Activated CD4-positive, alpha-beta T cell treated with anti-CD3 and anti-CD28 coated beads, Interleukin-10, Interleukin-2, amounts not matched to agents 100 ng/mL and 50 ng/mL, durations not matched to agents 16 hours and 8 hours (primary cell): ENCODE data around the gene OGFOD3.
"Not testable (repeated sequence)": the region's sequence is repeated elsewhere in the genome, so short reads cannot be mapped to it uniquely, and the experiment has no call there.

ENCODE experiments used
- DNase-seq: peaks from one replicate; pipeline ENCODE4 v3.0.0-alpha.2; 2020

OGFOD3 gene

DNA sequence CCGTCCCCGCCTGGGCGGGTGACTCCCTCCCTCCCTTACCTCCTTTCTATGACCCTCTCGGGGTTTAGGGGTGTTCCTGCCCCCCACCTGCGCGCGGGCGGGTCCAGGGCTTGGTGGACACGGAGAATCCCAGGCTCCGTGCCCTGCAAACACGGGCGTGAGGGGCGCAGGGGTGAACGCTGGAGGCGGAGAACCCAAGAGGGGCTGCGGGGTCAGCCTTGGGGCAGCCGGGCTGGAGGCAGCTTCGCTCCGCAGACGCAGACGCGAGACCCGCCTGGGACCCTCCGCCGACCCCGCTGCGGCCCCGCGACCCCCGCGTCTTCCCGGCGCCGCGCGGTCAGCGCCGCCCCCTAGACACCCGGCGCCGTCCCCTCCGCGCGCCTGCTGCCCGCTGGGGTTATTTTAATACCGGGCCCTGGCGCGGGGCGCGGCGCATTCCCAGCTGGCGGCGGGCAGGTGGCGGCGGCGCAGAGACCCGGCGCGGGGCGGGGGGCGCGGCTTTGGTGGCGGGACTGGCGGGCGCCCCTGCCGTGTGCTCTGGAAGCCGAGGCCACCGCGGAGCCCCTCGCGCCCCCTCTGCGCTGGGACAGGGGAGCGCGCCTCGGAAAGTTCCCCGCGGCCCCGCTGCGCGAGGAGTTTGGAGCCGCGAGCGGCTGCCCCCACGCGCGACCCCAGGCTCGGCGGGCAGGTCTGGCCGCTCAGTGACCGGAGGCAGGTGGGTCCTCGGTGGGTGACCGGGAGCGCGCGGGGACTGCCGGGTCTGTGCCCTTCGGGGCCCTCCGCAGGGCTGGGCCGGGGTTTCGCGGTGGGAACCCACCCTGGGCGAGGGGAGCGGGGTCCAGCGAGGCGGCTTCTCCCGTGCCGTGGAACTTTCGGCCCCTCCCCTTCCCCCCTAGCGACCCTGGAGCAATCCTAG lies 46.8 kb downstream of the OGFOD3 start, which contains the start of gene UTS2R:
Gene UTS2R, plus strand, starts transcription at position 433 of the 916 bp plus-strand sequence. CDS start 2,560 bp downstream, outside the sequence.
- DNase-seq = no peak

DNA sequence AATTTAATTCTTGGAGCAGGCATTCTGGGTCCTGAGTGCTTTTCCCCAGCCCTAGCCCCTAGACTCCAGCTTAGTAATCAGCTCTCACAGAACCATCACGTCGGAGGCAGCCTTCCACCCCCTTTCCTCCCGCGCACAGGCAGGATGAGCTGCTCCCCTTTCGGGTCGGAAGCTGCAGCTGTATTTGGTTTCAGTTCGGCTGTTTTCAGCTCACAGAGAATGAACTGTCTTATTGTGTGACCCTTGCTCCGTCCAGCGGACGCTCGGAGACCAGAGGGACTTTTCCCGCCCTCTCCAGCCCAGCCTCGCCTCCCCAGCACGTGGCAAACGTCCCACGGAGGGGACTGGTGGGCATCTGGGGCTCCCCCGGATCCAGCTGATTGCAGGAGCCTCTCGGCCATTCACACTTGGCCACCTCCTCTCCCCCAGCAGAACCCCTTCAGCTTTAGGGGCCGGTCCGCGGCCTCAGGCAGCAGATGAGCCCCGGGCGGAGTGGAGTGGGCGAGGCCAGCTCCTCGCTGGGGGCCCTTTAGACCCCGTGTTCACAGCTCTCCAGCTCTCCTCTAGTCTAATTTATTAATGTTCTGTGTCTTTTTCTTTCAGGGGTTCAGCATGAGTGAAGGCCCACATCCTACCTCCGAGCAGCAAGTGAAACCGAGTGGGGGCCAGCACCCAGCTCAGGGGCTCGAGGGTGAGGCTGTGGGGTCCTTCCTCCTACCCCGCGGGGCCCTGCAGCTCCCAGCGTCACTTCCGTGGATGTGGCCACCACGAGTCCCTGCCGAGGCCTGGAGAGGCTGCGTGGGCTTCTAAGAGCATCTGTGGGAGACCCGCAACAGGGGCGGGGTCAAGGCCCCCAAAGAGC lies 47.7 kb downstream of the OGFOD3 start:
- DNase-seq = peak; percentile 36

DNA sequence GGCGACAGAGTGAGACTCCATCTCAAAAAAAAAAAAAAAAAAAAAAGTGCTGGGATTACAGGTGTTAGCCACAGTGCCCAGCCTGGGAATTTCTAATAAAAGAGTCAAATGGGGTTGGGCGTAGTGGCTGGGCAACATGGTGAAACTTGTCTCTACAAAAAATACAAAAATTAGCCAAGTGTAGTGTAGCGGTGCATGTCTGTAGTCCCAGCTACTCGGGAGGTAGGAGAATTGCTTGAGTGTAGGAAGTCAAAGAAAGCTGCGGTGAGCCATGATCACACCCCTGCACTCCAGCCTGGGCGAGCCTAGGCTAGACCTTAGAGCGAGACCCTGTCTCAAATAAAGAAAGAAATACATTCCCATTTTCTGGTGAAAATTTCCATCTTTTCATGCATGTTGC lies 49.2 kb downstream of the OGFOD3 start:
- DNase-seq = no peak

DNA sequence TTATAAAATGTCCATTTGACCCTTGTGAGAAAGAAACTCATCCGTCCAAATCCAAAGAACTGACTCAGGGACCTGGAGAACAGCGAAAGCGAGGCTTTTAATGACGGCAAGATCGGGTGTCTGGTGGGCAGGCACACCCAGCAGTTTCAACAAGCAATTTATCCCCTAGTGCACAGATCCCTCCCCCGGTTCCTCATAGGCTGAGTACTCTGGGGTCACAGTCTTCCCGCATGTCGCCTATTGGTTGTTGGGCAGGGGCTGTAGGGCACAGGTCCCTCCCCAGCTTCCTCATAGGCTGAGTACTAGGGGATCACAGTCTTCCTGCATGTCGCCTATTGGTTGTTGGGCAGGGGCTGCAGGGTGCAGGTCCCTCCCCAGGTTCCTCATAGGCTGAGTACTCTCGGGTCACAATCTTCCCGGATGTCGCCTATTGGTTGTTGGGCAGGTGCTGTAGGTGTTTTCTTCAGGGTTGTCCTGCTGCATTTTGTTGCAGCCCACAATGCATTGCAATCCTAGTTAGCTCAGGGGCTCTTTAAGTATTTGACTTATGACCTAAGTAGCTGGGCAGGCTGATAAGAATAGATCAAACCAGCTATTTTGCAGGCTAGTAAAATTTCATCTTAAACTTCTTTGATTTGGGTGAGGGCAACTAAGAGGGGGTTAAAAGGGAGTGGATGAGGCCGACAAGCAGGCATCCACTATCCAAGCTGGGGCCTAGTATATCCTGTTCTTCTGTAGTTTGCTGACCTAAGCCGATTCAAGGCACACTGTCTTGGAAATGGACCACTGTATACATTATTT lies 50.5 kb downstream of the OGFOD3 start:
- peak; percentile 21 for DNase-seq

DNA sequence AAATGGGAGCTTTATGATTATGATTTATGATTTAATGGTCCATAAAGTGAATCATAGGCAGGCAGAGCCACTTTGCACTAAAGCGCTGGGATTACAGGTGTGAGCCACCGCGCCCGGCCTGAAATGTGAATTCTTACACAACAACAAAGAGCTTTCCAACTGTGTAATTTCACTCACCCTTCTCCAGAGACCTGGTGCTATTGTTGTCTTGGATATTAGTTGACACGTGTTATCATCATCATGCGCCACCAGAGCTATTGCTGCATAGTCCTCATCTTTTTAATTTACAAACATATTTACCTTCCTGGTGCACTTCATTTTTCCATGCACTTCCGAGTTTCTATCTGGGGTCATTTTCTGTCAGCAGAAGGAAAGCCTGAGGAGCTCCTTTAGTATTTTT lies 51.6 kb downstream of the OGFOD3 start:
- no peak for DNase-seq

DNA sequence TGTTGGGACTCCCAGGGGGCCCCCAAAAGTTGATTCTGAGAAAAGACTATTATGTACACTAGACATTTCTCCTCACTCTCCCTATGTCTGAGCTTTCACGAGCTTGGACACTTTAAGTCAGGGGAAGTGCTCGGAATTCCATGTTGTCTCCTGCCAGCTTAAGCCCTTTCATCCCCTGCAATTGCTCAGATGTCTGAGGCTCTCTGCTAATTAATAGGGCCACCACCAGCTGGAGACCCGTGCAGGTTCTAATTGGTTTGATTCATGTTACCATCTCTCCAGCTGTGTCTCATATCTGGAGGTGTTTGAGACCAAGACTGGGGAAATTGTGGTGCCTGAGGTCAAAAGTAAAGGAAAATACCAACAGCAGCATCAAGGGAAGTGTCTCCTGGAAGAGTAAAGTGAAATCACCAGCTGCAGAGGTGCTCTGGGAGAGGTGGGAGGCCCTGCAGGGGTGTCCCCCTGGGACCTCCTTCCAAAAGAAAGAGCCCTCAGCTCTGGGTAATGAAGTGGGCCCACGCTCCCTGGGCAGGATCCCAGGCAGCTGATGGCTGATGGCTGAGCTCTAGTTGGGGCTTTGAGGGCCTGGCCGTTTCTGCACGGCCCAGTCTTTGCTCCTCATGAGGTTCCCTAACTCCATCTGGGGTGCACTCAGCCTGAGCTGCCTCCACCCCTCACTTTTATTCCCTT lies 52.6 kb downstream of the OGFOD3 start:
- DNase-seq = no peak

DNA sequence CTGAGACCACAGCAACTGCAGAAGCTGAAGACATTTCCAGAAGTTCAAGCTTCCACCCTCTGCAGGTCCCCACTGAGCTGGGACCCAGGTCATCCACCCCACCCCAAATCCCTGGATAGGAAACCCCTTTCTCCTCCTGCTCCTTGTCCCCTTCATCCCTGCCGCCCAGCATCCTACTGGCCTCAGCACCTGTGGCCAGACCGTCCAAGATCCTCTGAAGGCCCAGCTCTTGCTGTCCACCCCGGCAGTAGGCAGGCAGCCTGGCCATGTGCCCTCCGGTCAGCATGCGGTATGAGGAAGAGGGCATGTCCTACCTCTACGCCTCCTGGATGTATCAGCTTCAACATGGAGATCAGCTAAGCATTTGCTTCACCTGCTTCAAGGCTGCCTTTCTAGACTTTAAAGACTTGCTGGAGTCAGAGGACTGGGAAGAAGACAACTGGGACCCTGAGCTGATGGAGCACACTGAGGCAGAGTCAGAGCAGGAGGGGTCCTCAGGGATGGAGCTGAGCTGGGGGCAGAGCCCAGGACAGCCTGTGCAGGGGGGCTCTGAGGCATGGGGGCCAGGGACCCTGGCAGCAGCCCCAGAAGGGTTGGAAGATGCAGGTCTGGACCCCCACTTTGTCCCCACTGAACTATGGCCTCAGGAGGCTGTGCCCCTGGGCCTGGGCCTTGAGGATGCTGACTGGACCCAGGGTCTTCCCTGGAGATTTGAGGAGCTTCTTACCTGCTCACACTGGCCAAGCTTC lies 56.3 kb downstream of the OGFOD3 start:
- DNase-seq = no peak

DNA sequence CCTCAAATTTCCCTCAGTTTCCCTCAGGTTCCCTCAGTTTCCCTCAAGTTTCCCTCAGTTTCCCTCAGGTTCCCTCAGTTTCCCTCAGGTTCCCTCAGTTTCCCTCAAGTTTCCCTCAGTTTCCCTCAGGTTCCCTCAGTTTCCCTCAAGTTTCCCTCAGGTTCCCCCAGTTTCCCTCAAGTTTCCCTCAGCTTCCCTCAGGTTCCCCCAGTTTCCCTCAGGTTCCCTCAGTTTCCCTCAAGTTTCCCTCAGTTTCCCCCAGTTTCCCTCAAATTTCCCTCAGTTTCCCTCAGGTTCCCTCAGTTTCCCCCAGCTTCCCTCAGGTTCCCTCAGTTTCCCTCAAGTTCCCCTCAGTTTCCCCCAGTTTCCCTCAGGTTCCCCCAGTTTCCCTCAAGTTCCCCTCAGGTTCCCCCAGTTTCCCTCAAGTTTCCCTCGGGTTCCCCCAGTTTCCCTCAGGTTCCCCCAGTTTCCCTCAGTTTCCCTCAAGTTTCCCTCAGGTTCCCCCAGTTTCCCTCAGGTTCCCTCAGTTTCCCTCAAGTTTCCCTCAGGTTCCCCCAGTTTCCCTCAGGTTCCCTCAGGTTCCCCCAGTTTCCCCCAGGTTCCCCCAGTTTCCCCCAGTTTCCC lies 58.8 kb downstream of the OGFOD3 start:
- DNase-seq = not testable (repeated sequence)

DNA sequence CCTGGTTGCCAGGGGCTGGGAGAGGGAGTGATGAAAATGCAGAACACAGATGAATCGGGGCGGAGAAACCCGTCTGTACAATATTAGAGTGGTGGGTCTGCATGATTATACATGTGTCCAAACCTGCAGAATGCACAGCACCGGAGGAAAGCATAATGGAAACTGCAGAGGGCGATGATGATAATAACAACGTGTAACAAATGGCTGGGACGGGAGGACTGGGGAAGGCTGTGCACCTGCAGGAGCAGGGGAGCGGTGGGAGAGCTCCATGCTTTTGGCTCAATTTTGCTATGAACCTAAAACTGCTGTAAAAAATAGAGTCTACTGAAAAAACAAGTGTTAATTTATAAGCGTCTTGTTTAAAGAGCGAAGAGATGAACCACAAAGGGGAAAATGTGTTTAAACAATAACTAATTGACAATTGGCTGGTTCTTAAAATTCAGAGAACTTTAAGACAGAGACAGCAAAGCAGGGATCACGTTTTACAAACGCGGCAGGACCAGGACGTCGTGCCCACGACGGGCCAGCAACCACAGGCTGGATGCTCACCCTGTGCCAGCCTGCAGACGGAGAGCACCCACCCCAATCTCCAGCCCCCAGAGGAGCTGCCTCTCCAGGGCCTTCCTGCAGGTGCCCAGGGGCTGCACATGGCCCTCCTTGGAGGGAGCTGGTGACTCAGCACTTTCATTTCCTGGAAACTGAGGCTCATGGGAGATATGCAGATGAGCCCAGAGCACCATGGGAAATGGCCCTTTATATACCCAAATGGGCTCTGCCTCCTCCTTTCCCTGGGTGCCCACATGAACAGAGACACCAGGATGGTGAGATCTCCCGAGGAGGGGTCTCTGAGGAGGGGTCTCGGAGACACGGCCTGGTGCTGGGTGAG lies 59.7 kb downstream of the OGFOD3 start, which contains the start of gene TEX19:
Gene TEX19, plus strand, starts transcription at position 783 of the 886 bp plus-strand sequence. CDS start 2,904 bp downstream, outside the sequence.
- DNase-seq = peak; percentile 44

DNA sequence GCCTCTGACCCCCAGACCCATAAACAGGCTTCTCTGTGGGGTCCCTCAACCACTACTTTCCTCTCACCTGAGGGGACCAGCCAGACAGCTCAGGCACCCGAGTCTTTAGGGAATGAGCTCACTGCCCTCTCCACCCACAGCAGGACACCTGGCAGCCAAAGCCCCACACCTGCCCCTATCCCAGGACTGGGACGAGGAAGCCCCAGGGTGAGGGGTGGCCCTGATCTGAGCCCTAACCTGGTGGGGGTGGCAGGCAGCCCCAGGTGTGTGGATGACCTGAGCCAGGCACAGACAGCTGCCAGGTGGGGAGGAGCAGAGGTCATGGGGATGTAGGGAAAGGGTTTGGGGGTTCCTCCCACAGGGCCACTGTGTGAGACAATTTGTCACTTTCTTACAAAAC lies 61.0 kb downstream of the OGFOD3 start:
- DNase-seq = no peak

DNA sequence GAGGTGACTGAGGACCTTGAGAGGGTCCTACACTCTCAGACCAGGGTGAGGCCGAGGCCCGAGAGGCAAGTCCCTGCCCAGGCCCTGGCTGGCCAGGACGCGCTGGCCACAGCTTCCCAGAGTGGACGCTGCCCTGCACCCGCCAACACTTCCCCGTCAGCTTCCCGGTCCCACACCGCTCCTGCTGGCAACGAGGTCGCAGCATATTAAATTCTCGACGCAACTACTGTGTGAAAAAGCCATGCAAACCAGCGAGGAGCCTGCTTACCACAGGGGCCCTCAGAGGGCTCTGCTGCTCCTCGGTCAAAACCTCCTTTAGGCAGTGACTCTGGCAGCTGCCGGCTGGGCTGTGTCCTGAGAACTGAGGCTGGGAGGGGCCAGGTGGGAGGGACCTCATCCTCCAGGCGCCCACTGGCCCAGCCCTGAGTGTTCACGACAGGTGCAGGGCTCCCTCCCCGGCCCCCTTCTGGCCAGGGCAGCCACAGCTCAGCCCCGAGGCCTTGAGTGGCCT lies 61.5 kb downstream of the OGFOD3 start:
- no peak for DNase-seq

DNA sequence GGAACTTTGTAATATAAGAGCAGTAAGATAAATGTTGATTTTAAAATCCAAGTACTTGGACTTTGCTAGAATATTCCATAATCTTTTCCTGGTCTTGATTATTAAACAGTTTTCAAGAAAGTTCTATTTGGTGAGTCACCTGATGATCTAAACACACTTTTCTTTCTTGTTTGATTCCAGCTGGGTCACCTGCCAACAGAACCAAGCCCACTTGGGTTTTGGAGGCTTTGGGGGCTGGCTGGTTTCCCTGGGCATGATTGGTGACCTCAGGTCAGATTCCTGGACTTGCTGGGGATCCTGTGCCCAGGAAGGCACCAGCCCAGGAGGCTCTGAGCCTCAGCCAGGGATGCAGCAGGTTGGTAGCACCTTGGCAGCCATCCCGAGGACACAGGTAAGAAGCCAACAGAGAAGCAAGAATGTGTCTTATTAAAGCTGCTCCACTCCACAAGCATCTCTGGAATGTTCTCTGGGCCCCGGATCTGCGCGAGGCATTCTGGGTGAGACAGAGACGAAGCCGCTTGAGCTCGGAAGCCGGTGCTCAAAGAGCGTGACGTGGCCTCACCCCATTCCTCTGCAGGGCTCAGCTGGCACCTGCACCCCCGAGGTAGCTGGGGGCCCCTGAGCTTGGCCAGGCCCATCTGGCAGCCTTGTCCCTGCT lies 62.5 kb downstream of the OGFOD3 start:
- no peak for DNase-seq

DNA sequence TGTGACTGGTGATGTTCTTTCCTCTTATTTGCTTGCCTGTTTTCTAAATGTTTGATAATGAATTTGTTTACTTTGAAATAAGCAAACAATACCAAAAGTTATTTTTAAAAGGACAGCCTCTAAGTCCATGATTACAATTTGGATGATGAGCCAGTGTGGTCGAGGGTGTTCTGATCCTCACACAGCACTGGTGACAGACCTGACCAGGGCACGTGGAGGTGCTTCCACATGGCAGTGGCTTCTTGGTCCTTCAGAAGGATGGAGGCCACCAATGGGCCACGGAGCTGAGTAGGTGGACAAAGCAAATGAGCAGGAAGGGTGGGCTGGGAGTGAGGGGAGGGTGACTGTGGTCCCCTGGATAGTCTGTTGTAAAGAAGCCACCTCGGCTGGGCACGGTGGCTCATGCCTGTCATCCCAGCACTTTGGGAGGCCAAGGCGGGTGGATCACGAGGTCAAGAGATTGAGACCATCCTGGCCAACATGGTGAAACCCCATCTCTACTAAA lies 63.5 kb downstream of the OGFOD3 start:
- DNase-seq = no peak

DNA sequence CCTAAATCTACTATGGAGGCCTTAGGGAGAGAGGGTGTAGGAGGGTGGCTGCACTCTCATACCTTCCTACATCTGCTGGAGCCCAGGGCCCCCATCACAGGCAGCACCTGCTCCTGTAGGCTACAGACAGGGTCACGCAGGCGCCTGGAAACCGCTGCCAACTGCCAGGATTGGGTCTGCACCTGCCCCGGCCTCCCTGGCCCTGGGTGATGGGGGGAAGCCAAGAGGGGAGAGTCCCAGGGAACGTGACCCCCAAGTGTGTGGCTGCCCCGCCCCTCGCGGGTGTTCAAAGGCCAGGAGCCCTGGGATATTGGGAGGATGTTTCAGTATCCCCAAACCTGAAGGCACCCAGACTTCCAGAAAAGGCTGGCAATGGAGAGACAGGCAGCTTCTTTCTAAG lies 64.9 kb downstream of the OGFOD3 start:
- no peak for DNase-seq

DNA sequence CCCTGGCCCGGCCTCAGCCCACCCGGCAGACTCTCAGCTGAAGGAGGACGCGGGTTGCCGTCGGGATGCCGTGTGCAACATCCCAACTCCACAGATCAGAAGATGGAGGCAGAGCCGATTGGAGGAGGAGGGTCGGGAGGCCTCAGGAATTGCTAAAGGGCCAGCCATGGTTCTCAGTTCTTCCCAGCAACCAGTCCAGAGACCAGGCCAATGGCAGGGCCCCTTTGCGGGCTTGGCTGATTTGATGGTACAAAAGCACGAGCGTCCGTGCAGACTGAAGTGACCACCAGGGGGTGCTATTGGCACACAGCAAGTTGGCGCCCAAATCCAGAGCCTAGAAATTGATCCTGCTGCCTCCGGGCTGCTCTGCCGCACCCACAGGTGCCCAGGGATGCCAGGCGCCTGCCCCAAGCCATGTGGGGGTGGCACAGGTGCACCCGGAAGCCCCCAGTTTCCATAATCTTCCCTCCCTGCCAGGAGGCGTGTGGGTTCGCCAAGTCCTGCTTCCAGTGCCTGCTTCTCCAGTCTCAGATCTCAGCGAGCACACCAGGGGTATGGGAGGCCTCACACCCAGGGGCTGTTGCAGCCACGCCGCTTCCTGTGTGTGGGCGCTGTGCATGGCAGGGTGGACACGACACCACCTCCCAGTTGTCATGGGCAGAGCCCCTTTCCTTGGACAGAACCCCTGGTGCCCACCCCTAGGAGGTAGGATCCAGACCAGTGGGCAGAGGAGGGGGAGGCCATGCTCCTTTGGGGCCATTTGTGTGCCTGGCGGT lies 66.5 kb downstream of the OGFOD3 start:
- peak; percentile 86 for DNase-seq

DNA sequence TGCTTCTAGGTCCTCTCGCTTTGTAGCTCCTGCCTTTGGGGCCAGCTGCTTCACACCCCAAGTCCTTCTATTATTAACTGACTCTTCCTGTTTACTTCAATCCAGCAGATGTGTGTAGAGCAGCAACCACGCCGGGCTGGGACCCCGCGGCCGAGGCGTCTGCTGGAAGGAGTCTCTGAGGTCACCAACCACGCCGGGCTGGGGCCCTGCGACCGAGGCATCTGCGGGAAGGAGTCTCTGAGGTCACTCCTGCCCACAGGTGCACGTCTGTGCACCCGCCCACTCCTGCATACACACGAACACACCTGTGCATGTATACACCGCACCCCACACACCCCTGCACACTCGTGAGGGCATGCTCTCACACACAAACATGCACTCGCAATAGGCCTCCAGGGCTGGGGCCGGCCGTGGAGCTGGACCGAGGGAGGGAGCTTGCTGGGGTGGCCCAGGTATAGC lies 67.1 kb downstream of the OGFOD3 start:
- DNase-seq = no peak

DNA sequence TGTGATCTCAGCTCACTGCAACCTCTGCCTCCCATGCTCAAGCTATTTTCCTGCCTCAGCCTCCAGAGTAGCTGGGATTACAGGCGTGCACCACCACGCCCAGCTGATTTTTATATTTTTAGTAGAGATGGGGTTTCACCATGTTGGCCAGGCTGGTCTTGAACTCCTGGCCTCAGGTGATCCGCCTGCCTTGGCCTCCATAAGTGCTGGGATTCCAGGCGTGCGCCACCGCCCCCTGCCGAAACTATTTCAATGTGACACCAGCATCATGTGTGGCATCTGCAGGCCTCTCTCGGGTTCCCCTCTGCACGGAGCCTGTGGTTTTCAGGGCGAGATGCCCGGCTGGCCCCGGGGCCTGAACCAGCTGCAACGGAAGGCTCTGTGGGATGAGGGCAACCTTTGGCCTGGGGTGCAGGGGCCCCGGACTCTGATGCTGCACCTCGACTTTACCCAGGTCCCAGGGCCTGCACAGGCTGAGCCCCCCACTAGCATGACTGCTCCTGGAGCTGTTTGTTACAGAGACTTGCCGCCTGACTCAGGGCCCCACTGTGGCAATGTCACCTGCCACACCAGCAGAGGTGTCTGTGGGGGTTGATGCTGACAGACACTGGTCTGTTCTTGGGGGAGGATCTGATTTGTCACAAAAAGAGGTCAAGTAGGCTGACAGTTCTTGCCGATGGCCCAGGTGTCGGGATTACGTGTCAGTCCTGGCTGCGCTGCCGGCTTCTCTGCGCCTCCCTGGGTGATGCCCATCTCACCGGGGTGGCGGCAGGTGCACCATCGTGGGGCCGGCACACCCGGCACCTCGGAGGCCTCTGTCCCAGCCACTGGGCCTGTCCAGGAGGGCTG lies 68.0 kb downstream of the OGFOD3 start:
- peak; percentile 50 for DNase-seq
